ENCODE results near the gene ENDOD1. TPM values are rescaled to one million over a fixed set of nuclear protein-coding genes. Genes with fewer than 3 reads are reported as not detected.

ENDOD1 gene
- total RNA-seq, 1 donor from 2014 or later, result 30.4 TPM

GRCh38 chr11:95149651-95150364 lies 60.2 kb downstream of the ENDOD1 start:
- no peaks in the 10 kb centered on the region for H3K9me3 ChIP-seq
- H3K4me1 ChIP-seq, result peaks cover 53% of the 10 kb centered on the region
- intact Hi-C loops (cut with DNase I), result loop anchor here (10.0 kb wide), 2 partner anchors 555 to 615 kb away; no protein-coding TSS in a partner anchor
- H3K4me3 ChIP-seq, result peak overlapping the region; percentile 79
- peak overlapping the region; percentile 97 for H3K27ac ChIP-seq
- ATAC-seq (no peak), DNase-seq (peak; percentile 47)
- no peaks in the 10 kb centered on the region for H3K27me3 ChIP-seq (ENCODE audit: low read depth)
- H3K36me3 ChIP-seq, result no peaks in the 10 kb centered on the region
- no peak for TF ChIP-seq CTCF (IDR thresholded peaks at IDR 0.05)

- H3K36me3 ChIP-seq, result no peaks in the 10 kb centered on the region
- peaks cover 53% of the 10 kb centered on the region for H3K4me1 ChIP-seq
- intact Hi-C loops (cut with DNase I), result loop anchor here (10.0 kb wide), 2 partner anchors 554 to 614 kb away; no protein-coding TSS in a partner anchor
- peak; percentile 71 for TF ChIP-seq CTCF (IDR thresholded peaks at IDR 0.05)
- peak overlapping the region; percentile 97 for H3K27ac ChIP-seq
- ATAC-seq (peak; percentile 93 to 94), DNase-seq (peak; percentile 93)
- H3K9me3 ChIP-seq, result no peaks in the 10 kb centered on the region
- H3K4me3 ChIP-seq, result peak overlapping the region; percentile 79
- no peaks in the 10 kb centered on the region for H3K27me3 ChIP-seq (ENCODE audit: low read depth)
These were observed 61.5 kb downstream of the ENDOD1 start for GRCh38 chr11:95150956-95151684.

GRCh38 chr11:95152876-95153856 lies 63.5 kb downstream of the ENDOD1 start:
- ATAC-seq (no peak), DNase-seq (no peak)
- Histone ChIP-seq H3K4me1 (peaks cover 42% of the 10 kb centered on the region), H3K9me3 (no peaks in the 10 kb centered on the region), H3K36me3 (no peaks in the 10 kb centered on the region), H3K27me3 (ENCODE audit: low read depth) (no peaks in the 10 kb centered on the region), H3K27ac (peak overlapping the region; percentile 22), H3K4me3 (peak overlapping the region; percentile 27)
- intact Hi-C loops (cut with DNase I), result loop anchor here (10.0 kb wide), 2 partner anchors 552 to 612 kb away; no protein-coding TSS in a partner anchor
- no peak for TF ChIP-seq CTCF (IDR thresholded peaks at IDR 0.05)

GRCh38 chr11:95153857-95154246 lies 64.2 kb downstream of the ENDOD1 start:
- no peak for TF ChIP-seq CTCF (IDR thresholded peaks at IDR 0.05)
- no peak overlapping the region for H3K27ac ChIP-seq
- H3K4me3 ChIP-seq, result no peak overlapping the region
- H3K36me3 ChIP-seq, result no peaks in the 10 kb centered on the region
- peaks cover 42% of the 10 kb centered on the region for H3K4me1 ChIP-seq
- no peak for DNase-seq
- H3K9me3 ChIP-seq, result no peaks in the 10 kb centered on the region
- no peak for ATAC-seq
- intact Hi-C loops (cut with DNase I), result loop anchor here (10.0 kb wide), 2 partner anchors 551 to 611 kb away; no protein-coding TSS in a partner anchor
- H3K27me3 ChIP-seq (ENCODE audit: low read depth), result no peaks in the 10 kb centered on the region

- Histone ChIP-seq H3K4me3 (no peak overlapping the region), H3K27me3 (ENCODE audit: low read depth) (no peaks in the 10 kb centered on the region), H3K27ac (no peak overlapping the region), H3K9me3 (no peaks in the 10 kb centered on the region), H3K4me1 (peaks cover 41% of the 10 kb centered on the region), H3K36me3 (no peaks in the 10 kb centered on the region)
- intact Hi-C loops (cut with DNase I), result loop anchor here (10.0 kb wide), 2 partner anchors 550 to 610 kb away; no protein-coding TSS in a partner anchor
- TF ChIP-seq CTCF (IDR thresholded peaks at IDR 0.05), result peak; percentile 58
- ATAC-seq (no peak), DNase-seq (no peak)
These were observed 64.9 kb downstream of the ENDOD1 start for GRCh38 chr11:95154514-95154913.
